Uterus (tissue), 2 donors: ENCODE results near the gene CDYL.

Experiments used
- POLR2A ChIP-seq, 2 donors: fragments of 450-650 bp; IDR thresholded peaks; one replicate each; pipeline ENCODE4 v1.6.1; 2016; ENCODE audit warnings: antibody characterized with exemption in 2 of 2, mild to moderate bottlenecking in 1 of 2, moderate library complexity in 1 of 2
- TF ChIP-seq, protein P1 (sequence below), 4 experiments: fragments of 200-600 bp in 2 of 4; fragments of 450-650 bp in 2 of 4; sonication (generic) in 2 of 4; IDR thresholded peaks; one replicate each; pipeline ENCODE4 v1.5.1; 2016 to 2019; ENCODE audit warnings: antibody characterized with exemption in 4 of 4, mild to moderate bottlenecking in 2 of 4, moderate library complexity in 1 of 4

DNA sequence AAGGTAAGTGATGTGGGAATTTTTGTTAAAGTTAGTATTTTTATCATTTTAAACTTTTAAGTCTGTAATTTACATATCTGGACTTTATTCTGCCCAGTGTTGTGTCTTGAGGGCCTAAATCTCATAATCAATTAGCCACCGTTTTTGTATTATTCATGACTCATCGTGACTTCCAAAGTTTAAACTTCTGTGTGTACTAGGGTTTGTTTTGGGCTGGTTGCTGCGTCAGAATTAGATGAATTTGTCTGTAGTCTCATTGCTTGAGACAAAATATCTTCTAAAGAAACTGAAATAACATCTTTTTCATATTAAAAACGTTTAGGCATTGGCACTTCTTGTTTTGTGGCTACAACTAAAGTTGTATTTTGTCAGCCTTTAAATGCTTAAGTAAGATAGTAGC is 41.3 kb downstream of the CDYL start:
- TF ChIP-seq, protein P1, sequence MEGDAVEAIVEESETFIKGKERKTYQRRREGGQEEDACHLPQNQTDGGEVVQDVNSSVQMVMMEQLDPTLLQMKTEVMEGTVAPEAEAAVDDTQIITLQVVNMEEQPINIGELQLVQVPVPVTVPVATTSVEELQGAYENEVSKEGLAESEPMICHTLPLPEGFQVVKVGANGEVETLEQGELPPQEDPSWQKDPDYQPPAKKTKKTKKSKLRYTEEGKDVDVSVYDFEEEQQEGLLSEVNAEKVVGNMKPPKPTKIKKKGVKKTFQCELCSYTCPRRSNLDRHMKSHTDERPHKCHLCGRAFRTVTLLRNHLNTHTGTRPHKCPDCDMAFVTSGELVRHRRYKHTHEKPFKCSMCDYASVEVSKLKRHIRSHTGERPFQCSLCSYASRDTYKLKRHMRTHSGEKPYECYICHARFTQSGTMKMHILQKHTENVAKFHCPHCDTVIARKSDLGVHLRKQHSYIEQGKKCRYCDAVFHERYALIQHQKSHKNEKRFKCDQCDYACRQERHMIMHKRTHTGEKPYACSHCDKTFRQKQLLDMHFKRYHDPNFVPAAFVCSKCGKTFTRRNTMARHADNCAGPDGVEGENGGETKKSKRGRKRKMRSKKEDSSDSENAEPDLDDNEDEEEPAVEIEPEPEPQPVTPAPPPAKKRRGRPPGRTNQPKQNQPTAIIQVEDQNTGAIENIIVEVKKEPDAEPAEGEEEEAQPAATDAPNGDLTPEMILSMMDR (IDR thresholded peaks at IDR 0.05) = no peak
- no peak for TF ChIP-seq POLR2A (IDR thresholded peaks at IDR 0.05)
